Activated T-helper 1 cell treated with Interleukin-2 at 50 U/mL for 16 hours (primary cell): ENCODE data around the gene CD22.
"Not testable (repeated sequence)": the region's sequence is repeated elsewhere in the genome, so short reads cannot be mapped to it uniquely, and the experiment has no call there.

ENCODE experiments used
- DNase-seq: peaks from one replicate; pipeline ENCODE4 v3.0.0-alpha.2; 2020; ENCODE audit warnings: low read depth

CD22 gene

GRCh38 chr19:35328851-35329285 is at the start of gene CD22:
CD22 (plus strand) TSS chr19:35329187; CDS start chr19:35332041, 2,854 bp downstream.
- no peak for DNase-seq

DNA sequence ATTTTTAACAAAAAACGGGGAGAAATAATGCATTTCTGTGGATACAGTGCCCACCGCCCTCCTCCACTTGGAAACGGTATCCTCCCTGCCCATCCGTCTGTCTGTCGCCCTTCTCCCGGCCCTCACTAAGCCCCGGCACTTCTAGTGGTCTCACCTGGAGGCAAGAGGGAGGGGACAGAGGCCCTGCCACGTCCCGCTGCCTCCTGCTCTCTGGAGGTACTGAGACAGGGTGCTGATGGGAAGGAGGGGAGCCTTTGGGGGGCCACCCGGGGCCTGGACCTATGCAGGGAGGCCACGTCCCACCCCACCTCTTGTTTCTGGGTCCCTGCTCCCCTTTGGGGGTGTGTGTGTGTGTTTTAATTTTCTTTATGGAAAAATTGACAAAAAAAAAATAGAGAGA is 49.6 kb upstream of the CD22 start:
- DNase-seq = no peak

GRCh38 chr19:35279985-35280821 is 48.8 kb upstream of the CD22 start:
- no peak for DNase-seq

DNA sequence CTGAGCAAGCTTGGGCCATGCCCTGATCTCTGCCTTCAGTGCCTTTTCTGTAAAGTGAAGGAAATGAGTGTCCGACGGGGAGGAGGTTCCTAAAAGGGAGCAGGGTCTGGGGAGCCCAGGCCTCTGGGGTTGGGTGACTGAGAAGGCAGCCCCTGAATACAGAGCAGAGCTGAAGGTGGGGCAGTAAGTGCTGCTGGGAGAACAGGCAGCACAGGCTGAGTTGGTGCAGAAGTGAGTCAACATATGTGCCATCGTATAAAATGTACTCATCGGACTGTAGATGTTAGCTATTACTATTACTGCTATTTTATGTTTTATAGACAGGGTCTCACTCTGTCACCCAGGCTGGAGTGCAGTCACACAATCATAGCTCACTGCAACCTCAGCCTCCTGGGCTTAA is 47.7 kb upstream of the CD22 start:
- DNase-seq = no peak

DNA sequence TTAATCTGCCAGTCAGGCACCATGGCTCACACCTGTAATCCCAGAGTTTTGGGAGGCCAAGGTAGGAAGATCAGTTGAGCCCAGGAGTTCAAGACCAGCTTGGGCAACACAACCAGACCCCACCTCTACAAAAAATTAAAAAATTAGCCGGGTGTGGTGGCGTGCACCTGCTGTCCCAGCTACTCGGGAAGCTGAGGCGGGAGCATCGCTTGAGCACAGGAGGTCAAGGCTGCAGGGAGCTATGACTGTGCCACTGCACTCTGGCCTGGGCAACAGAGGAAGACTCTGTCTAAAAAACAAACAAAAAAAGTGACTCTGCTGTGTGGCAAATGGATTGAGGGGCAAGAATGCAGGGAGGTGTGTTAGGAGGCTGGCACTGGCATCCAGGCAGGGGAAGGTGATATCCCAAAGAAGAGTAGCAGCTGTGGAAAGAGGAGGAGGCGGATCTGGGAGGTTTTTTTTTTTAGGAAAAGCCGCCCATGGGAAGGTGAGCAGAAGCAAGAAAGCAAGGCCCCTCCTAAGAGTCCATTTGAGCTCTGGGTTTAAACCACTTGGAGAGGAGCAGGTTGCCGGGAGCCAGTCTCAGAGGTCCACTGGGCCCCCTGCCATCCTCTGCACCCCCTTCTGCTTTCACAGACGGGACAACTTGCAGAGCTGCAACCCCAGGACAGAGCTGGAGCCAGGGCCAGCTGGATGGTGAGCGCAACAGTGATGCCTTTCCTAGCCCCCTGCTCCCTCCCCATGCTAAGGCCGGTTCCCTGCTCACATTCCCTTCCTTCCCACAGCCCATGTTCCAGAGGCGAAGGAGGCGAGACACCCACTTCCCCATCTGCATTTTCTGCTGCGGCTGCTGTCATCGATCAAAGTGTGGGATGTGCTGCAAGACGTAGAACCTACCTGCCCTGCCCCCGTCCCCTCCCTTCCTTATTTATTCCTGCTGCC is 44.6 kb upstream of the CD22 start:
- DNase-seq = no peak

GRCh38 chr19:35285095-35285449 is 43.9 kb upstream of the CD22 start:
- no peak for DNase-seq

DNA sequence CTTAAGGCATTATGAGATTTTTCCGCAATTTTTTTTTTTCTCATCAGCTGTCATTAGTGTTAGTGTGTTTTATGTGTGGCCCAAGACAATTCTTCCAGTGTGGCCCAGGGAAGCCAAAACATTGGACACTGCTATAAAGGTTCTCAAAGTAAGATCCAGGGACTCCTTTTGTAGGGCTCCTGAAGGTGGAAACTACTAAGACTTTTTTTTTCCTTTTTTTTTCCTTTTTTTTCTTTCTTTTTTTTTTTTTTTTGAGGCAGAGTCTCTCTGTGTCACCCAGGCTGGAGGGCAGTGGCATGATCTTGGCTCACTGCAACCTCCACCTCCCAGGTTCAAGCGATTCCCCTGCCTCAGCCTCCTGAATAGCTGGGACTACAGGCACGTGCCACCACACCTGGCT is 43.5 kb upstream of the CD22 start:
- DNase-seq = not testable (repeated sequence)

DNA sequence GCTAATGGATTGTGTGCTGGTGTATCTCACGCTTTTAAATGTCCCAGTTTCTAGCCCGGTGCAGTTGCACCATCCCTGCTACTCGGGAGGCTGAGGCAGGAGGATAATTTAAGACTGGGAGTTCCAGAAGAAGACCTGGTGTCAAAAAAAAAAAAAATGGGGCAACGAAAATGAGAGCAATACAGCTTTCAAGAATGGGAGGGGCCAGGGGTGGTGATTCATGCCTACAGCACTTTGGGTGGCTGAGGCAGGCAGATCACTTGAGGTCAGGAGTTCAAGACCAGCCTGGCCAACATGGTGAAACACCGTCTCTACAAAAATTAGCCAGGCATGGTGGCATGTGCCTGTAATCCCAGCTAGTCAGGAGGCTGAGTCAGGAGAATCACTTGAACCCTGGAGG is 42.9 kb upstream of the CD22 start:
- not testable (repeated sequence) for DNase-seq

DNA sequence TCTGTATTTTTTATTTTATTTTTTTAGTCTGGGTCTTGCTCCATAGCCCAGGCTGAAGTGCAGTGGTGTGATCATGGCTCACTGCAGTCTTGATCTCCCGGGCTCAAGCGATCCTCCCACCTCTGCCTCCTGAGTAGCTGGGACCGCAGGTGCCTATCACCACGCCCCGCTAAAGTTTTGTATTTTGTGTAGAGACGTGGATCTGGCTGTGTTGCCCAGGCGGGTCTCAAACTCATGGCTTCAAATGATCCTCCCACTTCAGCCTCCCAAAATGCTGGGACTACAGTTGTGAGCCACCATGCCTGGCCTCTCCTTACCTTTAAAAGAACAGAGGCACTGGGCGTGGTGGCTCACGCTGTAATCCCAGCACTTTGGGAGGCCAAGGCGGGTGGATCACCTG is 41.3 kb upstream of the CD22 start:
- no peak for DNase-seq

- DNase-seq = no peak
Measured at GRCh38 chr19:35288331-35288730, 40.7 kb upstream of the CD22 start.

- no peak for DNase-seq
Measured at GRCh38 chr19:35288906-35289305, 40.1 kb upstream of the CD22 start.

DNA sequence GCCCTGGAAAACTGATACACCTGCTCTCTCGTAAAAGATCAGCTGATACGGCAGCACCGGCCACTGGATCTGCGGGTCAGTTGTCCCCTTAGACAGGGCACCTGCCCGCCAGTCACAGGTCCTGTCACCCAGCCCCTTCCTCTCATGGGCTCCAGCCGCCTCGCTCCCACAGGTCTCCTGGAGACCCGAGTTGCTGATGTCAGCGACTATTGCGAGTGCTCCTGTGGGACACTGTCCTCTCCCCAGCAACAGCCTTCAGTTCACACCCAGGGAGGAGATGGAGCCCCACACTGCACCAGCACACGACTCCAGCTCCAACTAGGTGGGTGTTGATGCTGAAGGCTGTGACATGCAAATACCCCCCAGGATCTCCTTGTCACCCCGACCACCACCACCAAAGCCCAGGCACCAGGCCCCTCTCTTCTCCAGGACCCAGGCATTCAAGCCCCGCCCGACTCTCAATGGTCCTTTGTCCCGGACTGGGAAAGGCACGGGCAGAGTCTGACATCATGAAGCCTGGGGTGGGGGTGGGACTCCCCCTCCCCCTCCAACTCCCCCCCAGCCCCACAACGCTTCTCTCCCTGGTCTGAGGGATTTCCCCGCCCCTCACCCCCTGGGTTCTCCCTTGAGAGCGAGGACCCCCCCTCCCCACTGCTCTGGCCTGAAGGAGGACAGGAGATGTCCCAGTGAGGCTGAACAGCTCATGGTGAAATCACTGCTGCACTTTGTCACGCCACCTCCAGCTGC is 38.4 kb upstream of the CD22 start:
- no peak for DNase-seq

DNA sequence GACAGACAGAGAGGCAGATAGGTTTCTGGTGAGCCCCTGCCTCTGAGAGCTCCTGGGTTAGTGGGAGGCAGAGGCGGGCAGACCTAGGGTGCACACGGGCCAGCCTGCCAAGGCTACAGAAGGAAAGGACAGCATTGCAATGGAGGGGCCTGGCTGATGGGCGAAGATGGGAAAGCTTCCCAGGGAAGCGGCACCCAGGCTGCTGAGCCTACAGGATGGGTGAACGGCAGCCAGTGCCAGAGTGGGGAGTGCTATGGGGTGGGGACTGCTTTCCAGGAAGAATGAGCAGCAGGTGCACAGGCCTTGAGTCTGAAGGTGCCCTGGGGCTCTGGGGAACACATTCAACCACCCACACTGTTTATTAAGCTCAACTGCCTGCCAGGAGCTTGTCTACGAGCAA is 37.7 kb upstream of the CD22 start:
- no peak for DNase-seq

GRCh38 chr19:35291916-35292315 is 37.1 kb upstream of the CD22 start, which contains the start of gene MAG:
MAG (plus strand) TSS chr19:35292161; CDS start chr19:35295409, 3,248 bp downstream.
- no peak for DNase-seq

GRCh38 chr19:35292421-35293362 is 36.3 kb upstream of the CD22 start:
- no peak for DNase-seq

- DNase-seq = no peak
Measured at GRCh38 chr19:35293363-35293739, 35.6 kb upstream of the CD22 start.

- DNase-seq = no peak
Measured at GRCh38 chr19:35293808-35294207, 35.2 kb upstream of the CD22 start.

DNA sequence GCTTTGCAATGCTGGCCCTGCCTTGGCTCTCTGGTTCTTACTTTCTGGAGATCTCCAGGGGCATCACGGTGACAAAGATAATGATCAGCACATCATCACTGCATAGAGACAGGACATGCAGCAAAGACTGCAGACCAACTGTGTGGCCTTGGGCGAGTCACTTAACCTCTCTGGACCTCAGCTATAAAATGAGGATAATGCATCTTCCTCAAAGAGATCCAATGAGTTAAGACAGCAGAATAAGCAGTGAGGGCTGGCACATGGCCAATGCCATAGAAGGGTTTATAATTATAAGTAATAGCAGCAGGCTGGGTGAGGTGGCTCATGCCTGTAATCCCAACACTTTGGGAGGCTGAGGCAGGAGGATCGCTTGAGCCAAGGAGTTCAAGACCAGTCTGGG is 34.7 kb upstream of the CD22 start:
- DNase-seq = no peak

GRCh38 chr19:35294859-35295791 is 33.9 kb upstream of the CD22 start:
- no peak for DNase-seq
